Measurements from ENCODE around the gene VPS37B. TPM values are rescaled to one million over a fixed set of nuclear protein-coding genes. Genes with fewer than 3 reads are reported as not detected.

The VPS37B gene
- total RNA-seq, 4 donors from 2014 or later: 3.3 to 21.6 (median 20.2) TPM

- no peaks in the 10 kb centered on the region for H3K4me1 ChIP-seq
- no peaks in the 10 kb centered on the region for H3K9me3 ChIP-seq
- H3K36me3 ChIP-seq: no peaks in the 10 kb centered on the region
- no peak overlapping the region for H3K27ac ChIP-seq
- H3K27me3 ChIP-seq: no peaks in the 10 kb centered on the region
- intact Hi-C loops (cut with DNase I; ENCODE audit: low total_unique reads): no loop called here
- no peak overlapping the region for H3K4me3 ChIP-seq
- no peak for TF ChIP-seq POLR2A (IDR thresholded peaks at IDR 0.05)
- TF ChIP-seq CTCF (IDR thresholded peaks at IDR 0.05): no peak
- no peak for DNase-seq
These were observed 45.9 kb downstream of the VPS37B start for GRCh38 chr12:122850048-122850445.

- H3K9me3 ChIP-seq: no peaks in the 10 kb centered on the region
- H3K36me3 ChIP-seq: no peaks in the 10 kb centered on the region
- intact Hi-C loops (cut with DNase I; ENCODE audit: low total_unique reads): no loop called here
- no peak for DNase-seq
- no peaks in the 10 kb centered on the region for H3K27me3 ChIP-seq
- H3K4me1 ChIP-seq: no peaks in the 10 kb centered on the region
- H3K27ac ChIP-seq: no peak overlapping the region
- no peak for TF ChIP-seq CTCF (IDR thresholded peaks at IDR 0.05)
- no peak for TF ChIP-seq POLR2A (IDR thresholded peaks at IDR 0.05)
- H3K4me3 ChIP-seq: no peak overlapping the region
These were observed 46.4 kb downstream of the VPS37B start for GRCh38 chr12:122849352-122850047.

GRCh38 chr12:122848471-122849351, 47.2 kb downstream of the VPS37B start:
- Histone ChIP-seq H3K36me3 (no peaks in the 10 kb centered on the region), H3K4me3 (no peak overlapping the region), H3K27me3 (no peaks in the 10 kb centered on the region), H3K9me3 (no peaks in the 10 kb centered on the region), H3K27ac (no peak overlapping the region), H3K4me1 (no peaks in the 10 kb centered on the region)
- intact Hi-C loops (cut with DNase I; ENCODE audit: low total_unique reads): no loop called here
- TF ChIP-seq POLR2A (IDR thresholded peaks at IDR 0.05) (no peak), CTCF (IDR thresholded peaks at IDR 0.05) (no peak)
- DNase-seq: no peak

GRCh38 chr12:122847921-122848421, 48.0 kb downstream of the VPS37B start:
- intact Hi-C loops (cut with DNase I; ENCODE audit: low total_unique reads): no loop called here
- no peaks in the 10 kb centered on the region for H3K9me3 ChIP-seq
- no peak overlapping the region for H3K4me3 ChIP-seq
- no peaks in the 10 kb centered on the region for H3K4me1 ChIP-seq
- H3K27me3 ChIP-seq: no peaks in the 10 kb centered on the region
- TF ChIP-seq CTCF (IDR thresholded peaks at IDR 0.05): no peak
- no peak for DNase-seq
- no peak overlapping the region for H3K27ac ChIP-seq
- H3K36me3 ChIP-seq: no peaks in the 10 kb centered on the region

DNA sequence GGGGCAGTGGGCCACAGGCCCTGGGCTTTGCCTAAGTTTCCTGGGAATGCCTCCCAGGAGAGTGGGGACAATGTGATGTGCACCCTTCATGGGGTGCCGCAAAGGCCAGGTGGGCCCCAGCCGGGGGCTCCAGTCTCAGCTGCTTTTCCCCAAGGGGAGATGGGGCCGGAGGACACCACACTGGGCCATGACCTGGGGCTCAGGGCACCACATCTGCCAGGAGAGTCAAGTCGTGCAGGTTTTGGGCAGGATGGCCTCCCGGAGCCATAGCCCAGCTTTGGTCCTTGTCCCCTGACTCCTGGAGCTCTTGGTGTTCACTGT, 48.4 kb downstream of the VPS37B start:
- Histone ChIP-seq H3K27ac (no peak overlapping the region), H3K9me3 (no peaks in the 10 kb centered on the region), H3K4me1 (no peaks in the 10 kb centered on the region), H3K27me3 (no peaks in the 10 kb centered on the region), H3K36me3 (no peaks in the 10 kb centered on the region), H3K4me3 (no peak overlapping the region)
- TF ChIP-seq POLR2A (IDR thresholded peaks at IDR 0.05) (no peak), CTCF (IDR thresholded peaks at IDR 0.05) (no peak)
- no peak for DNase-seq
- intact Hi-C loops (cut with DNase I; ENCODE audit: low total_unique reads): no loop called here

All from uterus (tissue), 4 donors.